IMR-90 (cell line): ENCODE results near the gene KL.

Experiments used
- MAZ ChIP-seq: IDR thresholded peaks from 2 replicates; pipeline ENCODE4 v1.6.1; 2012; ENCODE audit warnings: low read depth, mild to moderate bottlenecking, low read length, improper control_type of control experiment, moderate library complexity, borderline replicate concordance
- NFE2L2 ChIP-seq: fragments of 150-350 bp; IDR thresholded peaks from 2 replicates; pipeline ENCODE4 v1.6.1; 2016; ENCODE audit warnings: low read depth, mild to moderate bottlenecking, low read length
- RAD21 ChIP-seq: IDR thresholded peaks from 2 replicates; pipeline ENCODE4 v1.6.1; 2012; ENCODE audit warnings: low read length, improper control_type of control experiment
- RCOR1 ChIP-seq: IDR thresholded peaks from 2 replicates; pipeline ENCODE4 v1.6.1; 2012; ENCODE audit warnings: mild to moderate bottlenecking, low read length, improper control_type of control experiment; ENCODE audit not compliant: insufficient replicate concordance
- TF ChIP-seq, protein P1 (sequence below): conservative IDR thresholded peaks from 2 replicates; pipeline ENCODE4 v1.5.1; 2012; ENCODE audit warnings: mild to moderate bottlenecking, low read depth, low read length, improper control_type of control experiment
- TF ChIP-seq, protein P2 (sequence below): fragments of 150-350 bp; IDR thresholded peaks from 2 replicates; pipeline ENCODE4 v1.6.1; 2016; ENCODE audit warnings: low read depth, mild to moderate bottlenecking, low read length, moderate library complexity, borderline replicate concordance

GRCh38 chr13:33014291-33014690 lies 1.9 kb upstream of the KL start:
- no peak for TF ChIP-seq RCOR1
- TF ChIP-seq, protein P1, sequence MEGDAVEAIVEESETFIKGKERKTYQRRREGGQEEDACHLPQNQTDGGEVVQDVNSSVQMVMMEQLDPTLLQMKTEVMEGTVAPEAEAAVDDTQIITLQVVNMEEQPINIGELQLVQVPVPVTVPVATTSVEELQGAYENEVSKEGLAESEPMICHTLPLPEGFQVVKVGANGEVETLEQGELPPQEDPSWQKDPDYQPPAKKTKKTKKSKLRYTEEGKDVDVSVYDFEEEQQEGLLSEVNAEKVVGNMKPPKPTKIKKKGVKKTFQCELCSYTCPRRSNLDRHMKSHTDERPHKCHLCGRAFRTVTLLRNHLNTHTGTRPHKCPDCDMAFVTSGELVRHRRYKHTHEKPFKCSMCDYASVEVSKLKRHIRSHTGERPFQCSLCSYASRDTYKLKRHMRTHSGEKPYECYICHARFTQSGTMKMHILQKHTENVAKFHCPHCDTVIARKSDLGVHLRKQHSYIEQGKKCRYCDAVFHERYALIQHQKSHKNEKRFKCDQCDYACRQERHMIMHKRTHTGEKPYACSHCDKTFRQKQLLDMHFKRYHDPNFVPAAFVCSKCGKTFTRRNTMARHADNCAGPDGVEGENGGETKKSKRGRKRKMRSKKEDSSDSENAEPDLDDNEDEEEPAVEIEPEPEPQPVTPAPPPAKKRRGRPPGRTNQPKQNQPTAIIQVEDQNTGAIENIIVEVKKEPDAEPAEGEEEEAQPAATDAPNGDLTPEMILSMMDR = no peak
- TF ChIP-seq RAD21 = no peak
- no peak for TF ChIP-seq MAZ
- TF ChIP-seq NFE2L2 = no peak
- TF ChIP-seq, protein P2, sequence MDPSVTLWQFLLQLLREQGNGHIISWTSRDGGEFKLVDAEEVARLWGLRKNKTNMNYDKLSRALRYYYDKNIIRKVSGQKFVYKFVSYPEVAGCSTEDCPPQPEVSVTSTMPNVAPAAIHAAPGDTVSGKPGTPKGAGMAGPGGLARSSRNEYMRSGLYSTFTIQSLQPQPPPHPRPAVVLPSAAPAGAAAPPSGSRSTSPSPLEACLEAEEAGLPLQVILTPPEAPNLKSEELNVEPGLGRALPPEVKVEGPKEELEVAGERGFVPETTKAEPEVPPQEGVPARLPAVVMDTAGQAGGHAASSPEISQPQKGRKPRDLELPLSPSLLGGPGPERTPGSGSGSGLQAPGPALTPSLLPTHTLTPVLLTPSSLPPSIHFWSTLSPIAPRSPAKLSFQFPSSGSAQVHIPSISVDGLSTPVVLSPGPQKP = no peak
